Neutrophil (primary cell): ENCODE data around the gene SLC45A1.

Source experiments
- H3K27ac ChIP-seq: fragments of 200-600 bp; sonication (generic); 2 replicates; pipeline ENCODE4 v1.5.1; 2016; ENCODE audit warnings: mild to moderate bottlenecking, moderate library complexity
- H3K27me3 ChIP-seq: fragments of 200-600 bp; sonication (generic); 2 replicates; pipeline ENCODE4 v1.6.0; 2016; ENCODE audit warnings: mild to moderate bottlenecking
- H3K36me3 ChIP-seq: fragments of 200-600 bp; sonication (generic); 2 replicates; pipeline ENCODE4 v1.5.1; 2017
- H3K4me1 ChIP-seq, 2 experiments: fragments of 200-600 bp in 1 of 2; sonication (generic) in 1 of 2; 1 replicate in 1 of 2; 2 replicates in 1 of 2; pipeline versions ENCODE4 v1.5.1 to v1.6.1; 2013 to 2016; ENCODE audit warnings: low read depth in 1 of 2, low read length in 1 of 2, mild to moderate bottlenecking in 1 of 2, moderate library complexity in 1 of 2; ENCODE audit not compliant: control insufficient read depth in 1 of 2, insufficient read depth in 1 of 2
- H3K4me3 ChIP-seq, 2 experiments: fragments of 200-600 bp in 1 of 2; sonication (generic) in 1 of 2; 1 replicate in 1 of 2; 2 replicates in 1 of 2; pipeline ENCODE4 v1.5.1; 2013 to 2016; ENCODE audit warnings: low read depth in 1 of 2, low read length in 1 of 2, mild to moderate bottlenecking in 1 of 2, moderate library complexity in 1 of 2
- H3K9me3 ChIP-seq: fragments of 200-600 bp; sonication (generic); 2 replicates; pipeline ENCODE4 v1.5.1; 2016
- TF ChIP-seq, protein P1 (sequence below): fragments of 200-600 bp; sonication (generic); IDR thresholded peaks from 2 replicates; pipeline ENCODE4 v1.5.1; 2016; ENCODE audit warnings: antibody characterized with exemption

SLC45A1 gene

GRCh38 chr1:8293118-8293517, 24.8 kb upstream of the SLC45A1 start:
- Histone ChIP-seq H3K4me3 (no peak overlapping the region), H3K4me1 (no peaks in the 10 kb centered on the region), H3K36me3 (no peaks in the 10 kb centered on the region), H3K9me3 (no peaks in the 10 kb centered on the region), H3K27ac (no peak overlapping the region), H3K27me3 (no peaks in the 10 kb centered on the region)
- TF ChIP-seq, protein P1, sequence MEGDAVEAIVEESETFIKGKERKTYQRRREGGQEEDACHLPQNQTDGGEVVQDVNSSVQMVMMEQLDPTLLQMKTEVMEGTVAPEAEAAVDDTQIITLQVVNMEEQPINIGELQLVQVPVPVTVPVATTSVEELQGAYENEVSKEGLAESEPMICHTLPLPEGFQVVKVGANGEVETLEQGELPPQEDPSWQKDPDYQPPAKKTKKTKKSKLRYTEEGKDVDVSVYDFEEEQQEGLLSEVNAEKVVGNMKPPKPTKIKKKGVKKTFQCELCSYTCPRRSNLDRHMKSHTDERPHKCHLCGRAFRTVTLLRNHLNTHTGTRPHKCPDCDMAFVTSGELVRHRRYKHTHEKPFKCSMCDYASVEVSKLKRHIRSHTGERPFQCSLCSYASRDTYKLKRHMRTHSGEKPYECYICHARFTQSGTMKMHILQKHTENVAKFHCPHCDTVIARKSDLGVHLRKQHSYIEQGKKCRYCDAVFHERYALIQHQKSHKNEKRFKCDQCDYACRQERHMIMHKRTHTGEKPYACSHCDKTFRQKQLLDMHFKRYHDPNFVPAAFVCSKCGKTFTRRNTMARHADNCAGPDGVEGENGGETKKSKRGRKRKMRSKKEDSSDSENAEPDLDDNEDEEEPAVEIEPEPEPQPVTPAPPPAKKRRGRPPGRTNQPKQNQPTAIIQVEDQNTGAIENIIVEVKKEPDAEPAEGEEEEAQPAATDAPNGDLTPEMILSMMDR: no peak

DNA sequence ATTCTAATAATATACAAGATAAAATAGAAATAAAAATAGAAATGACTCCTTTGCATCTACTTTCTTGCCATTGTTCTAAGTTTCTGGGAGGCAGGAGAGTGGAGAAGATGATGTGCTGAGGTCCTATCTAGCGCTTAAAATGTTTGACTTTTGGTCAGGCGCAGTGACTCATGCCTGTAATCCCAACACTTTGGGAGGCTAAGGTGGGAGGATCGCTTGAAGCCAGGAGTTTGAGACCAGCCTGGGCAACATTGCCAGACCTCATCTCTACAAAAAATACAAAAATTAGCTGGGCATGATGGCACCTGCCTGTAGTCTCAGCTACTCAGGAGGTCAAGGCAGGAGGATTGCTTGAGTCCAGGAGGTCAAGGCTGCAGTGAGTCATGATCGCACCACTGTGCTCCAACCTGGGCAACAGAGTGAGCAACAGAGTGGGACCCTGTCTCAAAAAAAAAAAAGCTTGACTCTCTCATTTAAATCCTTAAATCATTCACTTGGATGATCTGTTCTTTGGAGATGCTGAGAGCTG, 24.2 kb upstream of the SLC45A1 start:
- H3K4me1 ChIP-seq: no peaks in the 10 kb centered on the region
- no peaks in the 10 kb centered on the region for H3K9me3 ChIP-seq
- H3K36me3 ChIP-seq: no peaks in the 10 kb centered on the region
- no peaks in the 10 kb centered on the region for H3K27me3 ChIP-seq
- H3K27ac ChIP-seq: no peak overlapping the region
- H3K4me3 ChIP-seq: no peak overlapping the region
- TF ChIP-seq, protein P1: no peak

DNA sequence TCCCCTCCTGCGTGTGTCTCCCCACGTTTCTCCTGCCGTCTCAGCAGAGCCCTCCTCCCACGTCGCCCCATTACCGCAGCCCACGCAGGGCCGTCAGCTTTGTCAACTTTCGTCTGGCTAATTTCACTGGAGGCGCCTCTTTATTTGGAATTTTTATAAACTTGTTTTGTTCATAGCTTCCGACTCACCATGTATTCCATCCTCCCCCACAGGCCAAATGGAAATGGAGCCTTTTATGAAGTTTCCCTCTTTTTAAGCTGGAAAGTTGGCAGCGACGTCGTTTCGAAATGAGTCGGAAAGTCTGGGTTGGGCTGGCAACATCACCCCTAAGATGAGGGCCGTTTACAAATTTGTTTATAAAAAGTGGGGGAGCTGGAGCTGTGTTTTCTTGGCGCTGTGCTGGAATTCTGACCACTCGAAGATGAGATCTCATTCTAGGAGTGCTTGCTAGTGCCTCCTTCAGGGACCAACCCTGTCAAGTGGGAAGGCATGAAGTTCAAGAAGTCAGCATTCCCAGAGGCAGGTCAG, 23.7 kb upstream of the SLC45A1 start:
- Histone ChIP-seq H3K36me3 (no peaks in the 10 kb centered on the region), H3K9me3 (no peaks in the 10 kb centered on the region), H3K4me3 (no peak overlapping the region), H3K27ac (no peak overlapping the region), H3K4me1 (no peaks in the 10 kb centered on the region), H3K27me3 (no peaks in the 10 kb centered on the region)
- TF ChIP-seq, protein P1: no peak

DNA sequence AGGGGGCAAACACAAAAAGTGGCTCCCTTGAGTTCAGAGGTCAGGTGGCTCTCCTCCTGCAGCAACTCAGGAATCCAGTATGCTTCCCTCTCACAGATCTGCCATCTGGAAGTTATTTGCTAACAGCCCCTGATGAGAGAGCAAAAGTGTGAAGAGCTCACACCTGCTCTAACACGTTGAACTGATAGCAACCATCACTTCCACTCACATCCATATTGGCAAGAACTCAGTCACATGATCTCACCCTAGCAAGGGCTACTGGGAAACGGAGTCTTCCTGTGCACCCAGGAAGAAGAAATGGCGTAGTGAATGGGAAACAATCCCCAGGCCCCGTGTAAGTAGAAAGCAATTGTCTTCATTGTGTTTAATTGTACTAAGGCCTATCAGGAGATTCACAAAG, 20.7 kb upstream of the SLC45A1 start:
- no peaks in the 10 kb centered on the region for H3K36me3 ChIP-seq
- H3K27ac ChIP-seq: no peak overlapping the region
- no peaks in the 10 kb centered on the region for H3K4me1 ChIP-seq
- H3K27me3 ChIP-seq: peaks cover 16% of the 10 kb centered on the region
- TF ChIP-seq, protein P1: no peak
- no peaks in the 10 kb centered on the region for H3K9me3 ChIP-seq
- H3K4me3 ChIP-seq: no peak overlapping the region

- H3K4me3 ChIP-seq: no peak overlapping the region
- TF ChIP-seq, protein P1: no peak
- H3K36me3 ChIP-seq: no peaks in the 10 kb centered on the region
- no peaks in the 10 kb centered on the region for H3K4me1 ChIP-seq
- H3K27ac ChIP-seq: no peak overlapping the region
- H3K9me3 ChIP-seq: no peaks in the 10 kb centered on the region
- H3K27me3 ChIP-seq: peaks cover 23% of the 10 kb centered on the region
Observed at GRCh38 chr1:8299963-8300362, 18.0 kb upstream of the SLC45A1 start.
